ENCODE data around the gene CD99L2. TPM values are rescaled to one million over a fixed set of nuclear protein-coding genes. Genes with fewer than 3 reads are reported as not detected.

CD99L2 gene
- total RNA-seq, 1 experiment from 2014 or later: 7.3 TPM

- H3K4me1 ChIP-seq (ENCODE audit: insufficient read depth, low read length): no peaks in the 10 kb centered on the region; the same call in 1 of the 2 replicates
- H3K27me3 ChIP-seq (ENCODE audit: insufficient read depth, low read length): no peaks in the 10 kb centered on the region
- Mint-ChIP-seq H3K9me3 (peaks cover 53 to 75% of the 10 kb centered on the region in 2 experiments), H3K36me3 (ENCODE audit: insufficient read depth in 1 of 3, low read depth in 3 of 3) (peaks cover 28 to 45% (median 33%) of the 10 kb centered on the region in 3 experiments), H3K4me3 (no peak overlapping the region), H3K27ac (no peak overlapping the region), H3K27me3 (ENCODE audit: low read depth) (peaks cover 2% of the 10 kb centered on the region), H3K4me1 (peaks cover 22 to 25% of the 10 kb centered on the region in 2 experiments)
- no CpG with 5 or more reads among the region's 4 CpGs for WGBS (ENCODE audit: extremely low coverage, insufficient read length, low lambda C conversion rate)
- H2BK15ac ChIP-seq (ENCODE audit: low read depth, low read length): no peak overlapping the region
- H3K23me2 ChIP-seq (ENCODE audit: insufficient read length, low read depth, low read length, poor library complexity, severe bottlenecking): peaks cover 3% of the 10 kb centered on the region
- H4K20me1 ChIP-seq (ENCODE audit: control insufficient read depth, insufficient read depth, insufficient read length): no peaks in the 10 kb centered on the region
- H3K9ac ChIP-seq (ENCODE audit: extremely low read depth, insufficient read length, low read length): no peak overlapping the region
- H3K27ac ChIP-seq (ENCODE audit: insufficient read length, low read depth, low read length): no peak overlapping the region
- H4K5ac ChIP-seq (ENCODE audit: insufficient read length, low read depth, low read length): no peak overlapping the region
- no peak overlapping the region for H2BK5ac ChIP-seq (ENCODE audit: insufficient read length, low read length)
- H3K9me3 ChIP-seq (ENCODE audit: control insufficient read depth, low read depth, low read length): no peaks in the 10 kb centered on the region
- no peak overlapping the region for H3T11ph ChIP-seq (ENCODE audit: low read length)
- no peak overlapping the region for H2AFZ ChIP-seq (ENCODE audit: low read length)
- no peak overlapping the region for H4K8ac ChIP-seq (replicated peaks; ENCODE audit: insufficient read length, low read depth, low read length)
- no peak overlapping the region for H3K14ac ChIP-seq (ENCODE audit: insufficient read depth, low read length)
- no peak overlapping the region for H4K91ac ChIP-seq (ENCODE audit: insufficient read length, low read depth, low read length)
- no peak overlapping the region for H3K18ac ChIP-seq (ENCODE audit: insufficient read length, low read depth, low read length)
- H3K56ac ChIP-seq (ENCODE audit: insufficient read length, low read depth, low read length): no peak overlapping the region
- TF ChIP-seq, protein P1, sequence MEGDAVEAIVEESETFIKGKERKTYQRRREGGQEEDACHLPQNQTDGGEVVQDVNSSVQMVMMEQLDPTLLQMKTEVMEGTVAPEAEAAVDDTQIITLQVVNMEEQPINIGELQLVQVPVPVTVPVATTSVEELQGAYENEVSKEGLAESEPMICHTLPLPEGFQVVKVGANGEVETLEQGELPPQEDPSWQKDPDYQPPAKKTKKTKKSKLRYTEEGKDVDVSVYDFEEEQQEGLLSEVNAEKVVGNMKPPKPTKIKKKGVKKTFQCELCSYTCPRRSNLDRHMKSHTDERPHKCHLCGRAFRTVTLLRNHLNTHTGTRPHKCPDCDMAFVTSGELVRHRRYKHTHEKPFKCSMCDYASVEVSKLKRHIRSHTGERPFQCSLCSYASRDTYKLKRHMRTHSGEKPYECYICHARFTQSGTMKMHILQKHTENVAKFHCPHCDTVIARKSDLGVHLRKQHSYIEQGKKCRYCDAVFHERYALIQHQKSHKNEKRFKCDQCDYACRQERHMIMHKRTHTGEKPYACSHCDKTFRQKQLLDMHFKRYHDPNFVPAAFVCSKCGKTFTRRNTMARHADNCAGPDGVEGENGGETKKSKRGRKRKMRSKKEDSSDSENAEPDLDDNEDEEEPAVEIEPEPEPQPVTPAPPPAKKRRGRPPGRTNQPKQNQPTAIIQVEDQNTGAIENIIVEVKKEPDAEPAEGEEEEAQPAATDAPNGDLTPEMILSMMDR (conservative IDR thresholded peaks at IDR 0.05): no peak
- H3K4me2 ChIP-seq (ENCODE audit: insufficient read depth, insufficient read length, low read length): no peak overlapping the region
- H2BK120ac ChIP-seq (ENCODE audit: low read depth, low read length, poor library complexity, severe bottlenecking): no peak overlapping the region
- H3K23ac ChIP-seq (ENCODE audit: insufficient read length, low read depth, low read length): no peak overlapping the region
- H3K79me2 ChIP-seq (ENCODE audit: insufficient read depth, low read length): no peaks in the 10 kb centered on the region
- H2BK12ac ChIP-seq (ENCODE audit: insufficient read length, low read depth, low read length): no peak overlapping the region
- no peak overlapping the region for H2BK20ac ChIP-seq (ENCODE audit: low read depth, low read length, poor library complexity, severe bottlenecking)
- no peaks in the 10 kb centered on the region for H3K79me1 ChIP-seq (ENCODE audit: insufficient read depth, low read depth, low read length, poor library complexity, severe bottlenecking)
- no peak for DNase-seq
- H3K4ac ChIP-seq (ENCODE audit: low read depth, low read length): no peak overlapping the region
- H2AK5ac ChIP-seq (ENCODE audit: insufficient read length, low read length): no peak overlapping the region
Measured at GRCh38 chrX:150773634-150774033, 124.8 kb downstream of the CD99L2 start.
